Keratinocyte (primary cell): Measurements from ENCODE around the gene RTBDN. TPM values are rescaled to one million over a fixed set of nuclear protein-coding genes. Genes with fewer than 3 reads are reported as not detected.

Source experiments
- DNase-seq: peaks from one replicate; pipeline ENCODE4 v3.0.0-alpha.2; 2011; ENCODE audit warnings: low read depth, missing footprints, low spot score
- FAIRE-seq: peaks from 2 replicates; lab custom pipeline; 2011; peaks lifted over from hg19 to GRCh38; lab: Jason Lieb, UNC
- H2AFZ ChIP-seq: 2 replicates; pipeline ENCODE4 v1.6.0; 2012; ENCODE audit warnings: low read length, control low read depth, inconsistent platforms; ENCODE audit not compliant: control insufficient read depth
- H3K27ac ChIP-seq: 2 replicates; pipeline ENCODE4 v1.5.1; 2011; ENCODE audit warnings: low read length; ENCODE audit not compliant: control insufficient read depth, insufficient read depth
- H3K27me3 ChIP-seq: 3 replicates; pipeline ENCODE4 v1.6.0; 2011; ENCODE audit warnings: low read length; ENCODE audit not compliant: control insufficient read depth, insufficient read depth; ENCODE audit errors: extremely low read depth
- H3K36me3 ChIP-seq, 2 experiments: 2 replicates in 1 of 2; 3 replicates in 1 of 2; pipeline ENCODE4 v1.5.1; 2011; ENCODE audit warnings: low read length in 2 of 2, mild to moderate bottlenecking in 1 of 2; ENCODE audit not compliant: control insufficient read depth in 2 of 2, insufficient read depth in 2 of 2; ENCODE audit errors: extremely low read depth in 1 of 2
- H3K4me1 ChIP-seq: 3 replicates; pipeline ENCODE4 v1.5.1; 2011; ENCODE audit warnings: low read length; ENCODE audit not compliant: control insufficient read depth, insufficient read depth; ENCODE audit errors: extremely low read depth
- H3K4me2 ChIP-seq: 3 replicates; pipeline ENCODE4 v1.6.0; 2011; ENCODE audit warnings: low read depth, low read length; ENCODE audit not compliant: control insufficient read depth, insufficient read depth; ENCODE audit errors: extremely low read depth
- H3K4me3 ChIP-seq, 3 experiments: fragments of 200-600 bp in 1 of 3; sonication (generic) in 1 of 3; 2 replicates in 2 of 3; 3 replicates in 1 of 3; pipeline ENCODE4 v1.5.1; 2011 to 2016; ENCODE audit warnings: low read length in 3 of 3, mild to moderate bottlenecking in 3 of 3, control low read depth in 2 of 3, inconsistent platforms in 1 of 3, low read depth in 1 of 3, mixed read lengths in 1 of 3, mixed run types in 1 of 3, moderate library complexity in 1 of 3; ENCODE audit not compliant: control insufficient read depth in 2 of 3, insufficient read depth in 2 of 3; ENCODE audit errors: extremely low read depth in 1 of 3
- H3K79me2 ChIP-seq: 2 replicates; pipeline ENCODE4 v1.6.0; 2012; ENCODE audit warnings: low read length; ENCODE audit not compliant: control insufficient read depth, insufficient read depth
- H3K9ac ChIP-seq: 3 replicates; pipeline ENCODE4 v1.6.0; 2011; ENCODE audit warnings: low read length; ENCODE audit not compliant: control insufficient read depth, insufficient read depth; ENCODE audit errors: extremely low read depth
- H3K9me1 ChIP-seq: 3 replicates; pipeline ENCODE4 v1.6.0; 2011; ENCODE audit warnings: low read length; ENCODE audit not compliant: control insufficient read depth, insufficient read depth; ENCODE audit errors: extremely low read depth
- H3K9me3 ChIP-seq: 2 replicates; pipeline ENCODE4 v1.5.1; 2012; ENCODE audit warnings: low read depth, low read length; ENCODE audit not compliant: control insufficient read depth
- H4K20me1 ChIP-seq: 3 replicates; pipeline ENCODE4 v1.6.0; 2011; ENCODE audit warnings: low read length; ENCODE audit not compliant: control insufficient read depth, insufficient read depth; ENCODE audit errors: extremely low read depth
- EZH2 ChIP-seq: IDR thresholded peaks from one replicate; pipeline ENCODE4 v1.6.1; 2012; ENCODE audit warnings: inconsistent platforms, mild to moderate bottlenecking, low read length, moderate library complexity
- dilution Hi-C: fragments of 300-500 bp; cut with MboI; formaldehyde crosslinking; loops from one replicate; pipeline ENCODE4 v1.7.0; 2020; ENCODE audit warnings: low sequenced_read_pairs; ENCODE audit not compliant: extremely low pct_ligation_motif_present
- polyA plus RNA-seq, 5 experiments: library from polyadenylated mRNA; depleted of rRNA in 3 of 5; stranded (reverse) in 3 of 5; stranded (forward) in 1 of 5; unstranded in 1 of 5; fragments of >200 nt; gene quantifications; 1 replicate in 1 of 5; 2 replicates in 3 of 5; 3 replicates in 1 of 5; pipeline versions ENCODE4 v1.2.1 to v1.2.3, GENCODE V29; 2011 to 2012; ENCODE audit warnings: missing spikeins in 2 of 5, low read depth in 1 of 5, low replicate concordance in 1 of 5
- TF ChIP-seq, protein P1 (sequence below), 3 experiments: IDR thresholded peaks in 1 of 3; conservative IDR thresholded peaks in 1 of 3; optimal IDR thresholded peaks in 1 of 3; 2 replicates in 2 of 3; 3 replicates in 1 of 3; pipeline versions ENCODE3 to v1.5.1; 2011; ENCODE audit warnings: low read length in 3 of 3, mild to moderate bottlenecking in 3 of 3, moderate library complexity in 2 of 3, control low read depth in 1 of 3, inconsistent platforms in 1 of 3; ENCODE audit not compliant: insufficient read depth in 2 of 3; ENCODE audit errors: extremely low read depth in 1 of 3

The RTBDN gene
- polyA plus RNA-seq, 1 donor (not counting 4 experiments of a cell fraction or from before 2014, with no cell fraction given): not detected

DNA sequence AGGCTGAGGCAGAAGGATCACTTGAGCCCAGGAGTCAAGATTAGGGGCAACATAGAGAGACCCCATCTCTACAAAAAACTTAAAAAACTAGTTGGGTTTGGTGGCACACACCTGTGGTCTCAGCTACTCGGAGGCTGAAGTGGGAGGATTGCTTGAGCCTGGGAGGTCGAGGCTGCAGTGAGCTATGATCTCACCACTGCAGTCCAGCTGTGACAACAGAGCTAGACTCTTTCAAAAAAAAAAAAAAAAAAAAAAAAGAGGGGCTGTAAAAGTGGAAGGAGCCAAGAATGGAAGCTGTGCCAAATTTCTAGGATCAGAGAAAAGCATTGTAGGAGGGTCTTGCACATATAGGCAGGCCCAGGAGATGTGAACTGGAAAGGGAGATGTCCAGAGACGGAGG is 37.3 kb upstream of the RTBDN start:
- Histone ChIP-seq H3K27me3 (no peaks in the 10 kb centered on the region), H3K4me1 (peaks cover 14% of the 10 kb centered on the region), H3K36me3 (no peaks in the 10 kb centered on the region), H3K79me2 (no peaks in the 10 kb centered on the region), H3K9me3 (no peaks in the 10 kb centered on the region), H4K20me1 (no peaks in the 10 kb centered on the region), H3K9ac (no peak overlapping the region), H3K9me1 (no peaks in the 10 kb centered on the region), H2AFZ (no peak overlapping the region), H3K27ac (no peak overlapping the region), H3K4me3 (no peak overlapping the region), H3K4me2 (no peak overlapping the region)
- DNase-seq (no peak), FAIRE-seq (no peak)
- TF ChIP-seq EZH2: no peak
- TF ChIP-seq, protein P1, sequence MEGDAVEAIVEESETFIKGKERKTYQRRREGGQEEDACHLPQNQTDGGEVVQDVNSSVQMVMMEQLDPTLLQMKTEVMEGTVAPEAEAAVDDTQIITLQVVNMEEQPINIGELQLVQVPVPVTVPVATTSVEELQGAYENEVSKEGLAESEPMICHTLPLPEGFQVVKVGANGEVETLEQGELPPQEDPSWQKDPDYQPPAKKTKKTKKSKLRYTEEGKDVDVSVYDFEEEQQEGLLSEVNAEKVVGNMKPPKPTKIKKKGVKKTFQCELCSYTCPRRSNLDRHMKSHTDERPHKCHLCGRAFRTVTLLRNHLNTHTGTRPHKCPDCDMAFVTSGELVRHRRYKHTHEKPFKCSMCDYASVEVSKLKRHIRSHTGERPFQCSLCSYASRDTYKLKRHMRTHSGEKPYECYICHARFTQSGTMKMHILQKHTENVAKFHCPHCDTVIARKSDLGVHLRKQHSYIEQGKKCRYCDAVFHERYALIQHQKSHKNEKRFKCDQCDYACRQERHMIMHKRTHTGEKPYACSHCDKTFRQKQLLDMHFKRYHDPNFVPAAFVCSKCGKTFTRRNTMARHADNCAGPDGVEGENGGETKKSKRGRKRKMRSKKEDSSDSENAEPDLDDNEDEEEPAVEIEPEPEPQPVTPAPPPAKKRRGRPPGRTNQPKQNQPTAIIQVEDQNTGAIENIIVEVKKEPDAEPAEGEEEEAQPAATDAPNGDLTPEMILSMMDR (optimal IDR thresholded peaks at IDR 0.05 in 1 of 3, IDR thresholded peaks at IDR 0.05 in 1 of 3, conservative IDR thresholded peaks at IDR 0.05 in 1 of 3; ENCODE audit: extremely low read depth in 1 of 3, insufficient read depth in 2 of 3, low read length in 3 of 3): no peak
- dilution Hi-C loops: no loop called here

DNA sequence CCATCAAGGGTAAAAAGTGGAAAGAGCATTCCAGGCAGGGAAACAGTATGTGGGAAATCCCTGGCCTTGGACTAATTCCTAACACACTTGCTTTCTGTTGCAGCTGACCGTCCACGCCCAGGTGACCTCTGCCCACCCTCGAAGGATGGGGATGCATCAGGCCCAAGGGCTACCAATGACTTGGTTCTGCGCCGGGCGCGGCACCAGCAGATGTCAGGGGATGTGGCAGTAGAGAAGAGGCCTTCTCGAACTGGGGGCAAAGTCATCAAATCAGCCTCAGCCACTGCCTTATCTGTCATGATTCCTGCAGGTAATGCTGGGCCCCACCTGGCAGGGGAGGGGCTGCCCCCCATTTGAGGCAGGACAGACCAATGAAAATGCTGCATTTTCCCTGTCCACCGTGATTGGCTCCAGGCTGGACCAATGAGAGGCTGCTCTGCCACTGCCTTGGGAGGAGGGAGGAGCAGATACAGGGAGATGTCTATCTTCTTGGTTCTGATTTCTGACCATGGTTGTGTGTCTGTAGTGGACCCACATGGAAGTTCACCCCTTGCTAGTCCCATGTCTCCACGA is 34.2 kb upstream of the RTBDN start:
- Histone ChIP-seq H4K20me1 (no peaks in the 10 kb centered on the region), H3K4me1 (peaks cover 15% of the 10 kb centered on the region), H3K79me2 (no peaks in the 10 kb centered on the region), H3K4me3 (no peak overlapping the region), H3K4me2 (no peak overlapping the region), H3K36me3 (no peaks in the 10 kb centered on the region), H3K9me3 (no peaks in the 10 kb centered on the region), H3K9me1 (no peaks in the 10 kb centered on the region), H2AFZ (no peak overlapping the region), H3K27ac (no peak overlapping the region), H3K27me3 (no peaks in the 10 kb centered on the region), H3K9ac (no peak overlapping the region)
- dilution Hi-C loops: no loop called here
- TF ChIP-seq EZH2: no peak
- TF ChIP-seq, protein P1 (optimal IDR thresholded peaks at IDR 0.05 in 1 of 3, IDR thresholded peaks at IDR 0.05 in 1 of 3, conservative IDR thresholded peaks at IDR 0.05 in 1 of 3; ENCODE audit: extremely low read depth in 1 of 3, insufficient read depth in 2 of 3, low read length in 3 of 3): no peak
- no peak for DNase-seq
- no peak for FAIRE-seq
